Activated CD8-positive, alpha-beta memory T cell treated with anti-CD3 and anti-CD28 coated beads, Interleukin-2, amount 50 U/mL, for 24 hours (primary cell): ENCODE data around the gene FAM153A.
"Not testable (repeated sequence)": the region's sequence is repeated elsewhere in the genome, so short reads cannot be mapped to it uniquely, and the experiment has no call there.

Experiments used
- DNase-seq: peaks from one replicate; pipeline ENCODE4 v3.0.0-alpha.2; 2020; ENCODE audit errors: extremely low read depth

Gene FAM153A

GRCh38 chr5:177782792-177783633 is at the start of gene FAM153A:
TSS of gene FAM153A (minus strand) at chr5:177782899.
- DNase-seq = not testable (repeated sequence)

DNA sequence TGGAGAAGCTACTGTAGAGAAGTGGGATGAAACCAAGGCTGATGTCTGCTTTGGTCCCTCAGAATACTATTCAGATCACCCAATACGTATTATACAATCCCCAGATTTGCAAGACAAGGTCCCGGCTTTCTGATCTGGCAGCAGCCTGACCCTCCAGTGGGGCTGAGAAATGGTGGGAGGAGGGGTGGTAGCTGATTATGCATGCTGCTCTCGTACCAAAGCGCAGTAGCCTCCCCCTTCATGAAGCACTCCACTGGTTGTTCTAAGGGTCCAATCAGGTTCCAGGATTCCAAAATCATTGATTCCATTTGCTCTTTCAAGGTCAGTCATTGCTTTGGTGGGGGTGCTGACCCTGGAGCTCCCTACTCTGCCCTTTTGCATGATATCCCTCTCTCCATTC is 49.6 kb upstream of the FAM153A start:
- not testable (repeated sequence) for DNase-seq

DNA sequence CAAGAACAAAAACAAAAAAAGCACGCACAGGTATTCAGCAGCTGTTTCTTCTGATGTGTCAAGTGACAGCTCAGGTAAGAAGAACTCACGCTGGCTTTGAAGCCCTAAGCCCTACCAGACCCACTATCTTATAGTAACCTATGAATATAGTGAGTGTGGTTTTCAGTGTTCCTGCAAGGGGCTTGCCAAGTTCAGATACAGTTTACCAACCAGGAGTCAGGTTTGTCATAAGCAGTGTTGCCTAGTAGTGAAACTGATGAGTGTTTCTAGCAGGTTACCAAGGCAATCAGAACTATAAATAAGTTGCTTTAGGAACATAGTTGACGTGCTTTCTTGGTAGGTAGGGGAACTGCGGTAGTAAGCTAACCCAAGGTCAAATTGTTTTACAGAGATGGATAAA is 43.4 kb upstream of the FAM153A start:
- not testable (repeated sequence) for DNase-seq

DNA sequence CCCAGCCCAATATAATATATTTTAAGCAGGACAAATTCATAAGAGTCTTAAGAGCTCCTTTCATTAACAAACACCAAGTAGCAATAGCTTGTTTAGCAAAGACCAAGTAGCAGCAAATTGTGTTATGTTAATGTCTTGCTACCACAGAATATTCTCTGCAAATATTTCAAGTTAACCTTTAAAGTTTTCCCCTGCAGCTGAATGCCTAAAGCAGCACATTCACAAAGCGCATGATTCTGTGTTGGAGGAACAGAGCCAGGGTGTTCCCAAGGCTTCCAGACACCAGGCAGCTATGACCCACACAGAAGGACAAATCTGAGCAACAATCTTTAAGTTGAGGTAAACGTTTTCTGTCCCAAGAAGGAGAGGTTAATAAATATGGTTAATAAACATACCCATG is 42.1 kb upstream of the FAM153A start:
- DNase-seq = not testable (repeated sequence)

GRCh38 chr5:177822489-177822888 is 39.8 kb upstream of the FAM153A start:
- not testable (repeated sequence) for DNase-seq

DNA sequence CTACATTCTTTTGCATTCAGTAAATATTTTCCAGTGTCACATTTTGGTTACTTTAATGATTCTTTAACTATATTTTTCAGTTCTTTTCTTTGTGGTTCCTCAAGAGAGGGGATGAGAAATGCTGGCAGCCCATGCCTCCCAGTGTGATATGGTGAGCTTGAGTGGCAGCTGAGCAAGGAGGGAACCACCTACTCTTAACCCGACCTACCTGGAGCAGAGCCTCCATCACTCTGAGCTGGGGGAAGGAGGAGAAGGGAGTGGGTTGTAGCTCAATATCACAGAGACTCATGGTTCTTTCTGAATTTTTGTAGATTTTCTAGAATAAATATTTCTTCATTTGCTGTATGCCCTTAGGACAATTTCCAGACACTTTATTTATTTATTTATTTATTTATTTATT is 37.0 kb upstream of the FAM153A start:
- DNase-seq = not testable (repeated sequence)

DNA sequence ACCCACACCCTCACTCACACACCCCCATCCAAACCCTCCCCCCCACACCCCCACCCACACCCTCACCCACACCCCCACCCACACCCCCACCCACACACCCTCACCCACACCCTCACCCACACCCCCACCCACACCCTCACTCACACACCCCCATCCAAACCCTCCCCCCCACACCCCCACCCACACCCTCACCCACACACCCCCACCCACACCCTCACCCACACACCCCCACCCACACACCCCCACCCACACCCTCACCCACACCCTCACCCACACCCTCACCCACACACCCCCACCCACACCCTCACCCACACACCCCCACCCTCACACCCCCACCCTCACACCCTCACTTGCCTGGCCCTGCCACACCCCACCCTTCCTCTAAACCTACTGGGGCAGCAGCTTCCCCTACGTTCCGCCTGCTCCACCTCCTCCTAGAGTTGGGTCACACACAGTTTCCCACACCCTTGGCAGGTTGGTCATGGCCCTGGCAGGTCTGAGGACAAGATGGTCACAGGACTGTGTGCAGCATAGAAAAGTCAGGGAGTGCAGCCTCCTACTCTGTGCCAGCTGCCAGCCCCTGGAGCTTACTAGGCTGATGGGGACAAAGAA is 30.2 kb upstream of the FAM153A start:
- DNase-seq = not testable (repeated sequence)

- DNase-seq = not testable (repeated sequence)
These were observed 29.6 kb upstream of the FAM153A start for GRCh38 chr5:177812160-177812743.

DNA sequence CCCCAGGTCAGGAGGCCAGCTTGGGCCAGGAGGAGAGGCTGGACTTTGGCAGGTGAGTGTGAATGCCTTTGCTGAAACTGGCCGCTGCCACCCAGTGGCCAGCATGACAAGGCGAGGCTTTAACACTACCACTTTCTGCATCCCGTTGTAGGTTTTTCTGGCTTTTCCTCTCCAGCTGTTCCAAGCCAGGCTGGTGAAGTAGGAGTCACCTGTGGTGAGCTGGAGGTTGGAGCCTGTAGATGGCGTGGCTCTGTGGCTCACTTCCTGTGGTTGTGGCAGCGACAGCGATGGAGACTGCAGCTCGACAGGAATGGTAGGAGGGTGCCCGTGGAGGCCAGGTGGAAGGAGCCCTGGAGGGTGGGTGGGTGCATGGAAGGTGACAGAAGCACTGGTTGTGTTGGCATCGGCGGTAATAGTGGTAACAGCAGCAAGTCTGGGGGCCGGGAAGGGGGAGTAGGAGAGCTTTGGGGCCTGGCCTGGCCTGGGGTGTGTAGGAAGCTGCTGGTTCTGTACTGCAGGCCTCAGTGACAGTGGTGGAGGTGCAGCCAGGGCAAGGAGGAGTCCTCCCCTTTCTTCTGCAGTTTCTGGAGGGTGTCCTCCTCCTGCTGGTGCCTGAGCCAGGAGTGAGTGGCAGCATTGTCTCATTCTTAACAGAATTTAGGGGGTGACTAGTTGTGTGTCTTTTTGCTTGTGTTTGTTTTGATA is 26.7 kb upstream of the FAM153A start:
- DNase-seq = peak; percentile 5

DNA sequence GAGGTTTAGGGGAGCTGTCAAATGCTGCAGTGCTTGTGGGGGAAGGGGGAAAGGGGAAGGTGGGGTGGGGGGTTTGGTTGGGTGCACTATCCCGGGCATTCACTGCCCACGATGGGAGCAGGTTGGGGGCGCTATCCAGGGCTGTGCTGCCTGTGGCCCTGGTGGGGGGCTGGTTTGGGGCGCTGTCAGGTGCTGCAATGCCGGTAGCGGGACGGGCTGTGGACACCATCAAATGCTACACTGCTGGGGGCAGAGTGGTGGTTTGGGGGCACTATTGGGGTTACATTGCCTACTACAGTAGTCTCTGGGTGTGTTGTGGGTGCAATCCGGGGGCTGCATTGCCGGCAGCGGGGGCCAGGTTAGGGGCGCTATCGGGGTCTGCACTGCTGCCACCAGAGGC is 25.7 kb upstream of the FAM153A start:
- not testable (repeated sequence) for DNase-seq

DNA sequence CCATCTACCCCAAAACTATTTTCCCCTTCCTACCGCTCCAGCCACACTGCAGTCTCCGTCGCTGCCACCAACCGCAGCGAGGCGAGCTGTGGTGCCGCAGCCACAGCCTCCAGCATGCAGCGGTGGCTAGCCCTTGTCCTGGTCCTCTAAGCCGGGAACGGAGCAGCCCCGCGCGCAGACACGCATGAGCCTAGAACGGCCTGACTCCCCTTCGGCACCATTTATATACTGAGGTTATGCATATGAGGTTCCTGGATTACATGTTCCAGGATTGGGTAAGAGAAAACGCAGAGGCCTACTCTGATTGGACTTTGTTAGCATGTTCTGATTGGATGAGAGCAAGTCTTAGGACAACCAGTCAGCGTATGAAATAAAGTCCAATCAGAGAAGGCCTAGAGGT is 24.6 kb upstream of the FAM153A start:
- not testable (repeated sequence) for DNase-seq

DNA sequence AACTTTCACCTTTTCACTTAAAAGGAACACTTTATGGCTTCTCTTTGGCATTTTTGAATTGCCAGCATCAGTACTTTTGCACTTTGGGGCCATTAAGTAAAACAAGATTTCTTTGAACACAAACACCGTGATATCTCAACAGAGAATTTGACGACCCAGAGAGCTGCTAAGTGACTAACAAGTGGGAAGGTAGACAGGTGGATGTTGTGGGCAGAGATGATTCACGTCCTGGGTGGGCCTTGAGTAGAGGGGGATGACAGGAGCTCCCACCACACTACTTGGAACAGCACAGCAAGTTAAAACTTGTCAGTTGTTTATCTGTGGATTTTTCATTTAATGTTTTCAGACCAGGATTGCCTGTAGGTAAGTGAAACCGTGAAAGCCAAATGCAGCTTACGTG is 18.7 kb upstream of the FAM153A start:
- DNase-seq = not testable (repeated sequence)

DNA sequence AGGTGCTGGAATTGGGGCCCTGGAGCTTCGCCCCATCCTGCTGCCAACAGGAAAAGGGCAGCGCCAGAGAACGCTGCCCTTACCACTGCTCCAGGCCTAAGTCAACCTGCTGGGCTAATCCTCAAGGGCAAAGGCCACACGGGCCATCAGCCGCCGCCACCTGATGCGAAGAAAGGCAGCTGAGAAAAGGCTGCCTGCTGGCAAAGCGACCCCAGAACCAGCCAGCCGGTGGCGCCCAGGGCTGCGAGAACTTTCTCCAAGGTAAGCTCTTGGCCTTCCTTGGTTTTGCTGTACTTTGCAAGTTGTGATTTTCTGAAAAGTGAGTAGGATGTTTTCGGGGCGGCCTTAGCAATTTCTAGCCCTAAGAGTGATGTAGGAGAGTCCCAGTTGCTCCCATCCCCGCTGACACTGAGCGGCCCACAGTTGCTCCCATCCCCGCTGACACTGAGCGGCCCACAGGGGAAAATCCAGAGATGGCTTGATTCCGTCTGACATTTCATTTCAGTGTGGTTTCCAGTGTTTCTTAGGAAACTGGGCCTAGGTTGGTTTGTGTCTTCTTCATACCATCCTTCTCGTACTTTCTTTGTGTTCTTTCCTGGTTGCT is 15.6 kb upstream of the FAM153A start:
- not testable (repeated sequence) for DNase-seq

- not testable (repeated sequence) for DNase-seq
These were observed 10.6 kb upstream of the FAM153A start for GRCh38 chr5:177793272-177793671.

- DNase-seq = not testable (repeated sequence)
These were observed 8.9 kb upstream of the FAM153A start for GRCh38 chr5:177791649-177792048.

GRCh38 chr5:177782169-177782568 is 530 bp downstream of the FAM153A start:
- not testable (repeated sequence) for DNase-seq

DNA sequence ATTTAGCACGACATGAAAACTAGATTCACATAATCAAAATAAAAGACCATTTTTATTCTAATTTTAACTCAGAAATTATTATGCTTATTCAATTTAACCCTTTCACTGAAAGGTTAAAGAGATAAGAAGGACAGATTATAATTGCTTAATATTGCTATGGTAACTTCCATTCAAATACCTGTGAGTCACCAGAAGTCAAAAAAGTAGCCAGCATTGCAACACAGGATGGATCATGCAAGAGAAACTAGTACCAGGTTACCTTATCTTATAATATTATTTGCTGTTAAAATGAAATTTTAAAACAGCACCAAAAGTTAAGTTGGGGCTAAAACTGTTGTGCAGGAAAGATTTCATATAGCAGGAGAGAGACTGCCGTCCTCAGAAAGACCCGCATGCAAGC is 11.5 kb downstream of the FAM153A start:
- not testable (repeated sequence) for DNase-seq

DNA sequence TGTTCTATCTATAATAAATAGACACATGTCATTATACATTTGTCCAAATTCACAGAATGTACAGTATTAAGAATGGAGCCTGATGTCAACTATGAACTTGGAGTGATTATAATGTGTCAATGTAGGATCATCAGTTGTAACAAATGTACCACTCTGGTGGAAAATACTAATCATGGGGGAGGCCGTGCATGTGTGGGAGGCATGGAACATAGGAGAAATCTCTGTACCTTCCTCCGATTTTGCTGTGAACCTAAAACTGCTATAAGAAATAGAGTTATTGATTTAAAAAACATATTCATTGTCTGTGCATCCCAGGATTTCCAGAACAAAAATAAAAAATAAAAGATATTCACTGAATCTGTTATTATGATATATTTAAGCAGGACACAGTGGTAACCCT is 12.1 kb downstream of the FAM153A start:
- DNase-seq = not testable (repeated sequence)

- DNase-seq = not testable (repeated sequence)
These were observed 18.8 kb downstream of the FAM153A start for GRCh38 chr5:177763737-177764508.

DNA sequence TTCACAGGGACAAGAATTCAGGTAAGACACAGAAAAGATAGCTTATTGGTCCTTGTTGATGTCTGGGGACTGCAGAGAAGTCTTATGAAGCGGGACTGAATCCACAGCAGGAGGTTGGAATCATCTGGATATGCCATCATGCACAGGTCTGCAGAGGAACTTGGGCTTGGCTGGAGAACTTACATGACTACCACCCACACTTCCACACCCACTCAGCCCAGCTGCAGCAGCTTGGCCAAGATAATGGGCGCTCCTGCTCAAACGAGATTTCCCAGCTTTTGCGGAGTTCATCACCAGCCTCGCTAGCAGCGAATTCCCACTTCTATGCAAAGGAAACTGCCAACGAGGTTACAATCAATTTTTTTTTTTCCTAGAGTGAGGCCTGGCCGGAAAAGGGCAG is 21.7 kb downstream of the FAM153A start:
- DNase-seq = not testable (repeated sequence)

DNA sequence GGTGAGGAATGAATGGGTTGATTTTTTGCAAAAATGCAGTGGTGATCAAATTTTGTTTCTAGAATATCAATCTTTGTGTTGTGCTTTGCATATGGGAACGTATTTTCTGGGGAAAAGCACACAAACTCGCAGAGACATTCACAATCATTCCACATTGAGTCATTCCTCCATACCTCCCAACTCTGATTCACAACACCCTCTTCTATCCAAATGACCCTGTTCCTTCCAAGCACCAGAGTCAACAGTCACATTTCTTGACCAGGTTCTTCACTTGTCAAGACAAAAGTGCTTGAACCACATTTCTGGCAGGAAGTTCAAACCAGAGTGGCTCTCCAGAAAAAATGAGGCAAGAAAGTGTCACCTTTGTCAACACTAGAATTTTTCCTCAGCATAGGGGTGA is 35.3 kb downstream of the FAM153A start:
- DNase-seq = not testable (repeated sequence)
